Parathyroid adenoma (tissue), 2 donors: ENCODE results near the gene ABLIM2.

ENCODE experiments used
- H2AFZ ChIP-seq: fragments of 300-600 bp; sonication (generic); one replicate; pipeline ENCODE4 v1.7.0; 2017; ENCODE audit warnings: antibody characterized with exemption, mild to moderate bottlenecking
- H3K27ac ChIP-seq: fragments of 300-600 bp; sonication (generic); one replicate; pipeline ENCODE4 v1.7.0; 2017
- H3K27me3 ChIP-seq: fragments of 300-600 bp; sonication (generic); one replicate; pipeline ENCODE4 v1.7.0; 2017; ENCODE audit warnings: low read length; ENCODE audit not compliant: control insufficient read depth, insufficient read depth
- H3K36me3 ChIP-seq: fragments of 300-600 bp; sonication (generic); one replicate; pipeline ENCODE4 v1.7.0; 2017; ENCODE audit warnings: low read length; ENCODE audit not compliant: control insufficient read depth, insufficient read depth
- H3K4me1 ChIP-seq: fragments of 300-600 bp; sonication (generic); one replicate; pipeline ENCODE4 v1.7.0; 2017; ENCODE audit warnings: control low read depth
- H3K4me2 ChIP-seq: fragments of 300-600 bp; sonication (generic); one replicate; pipeline ENCODE4 v1.7.0; 2017; ENCODE audit warnings: low read length
- H3K4me3 ChIP-seq: fragments of 300-600 bp; sonication (generic); one replicate; pipeline ENCODE4 v1.7.0; 2017; ENCODE audit warnings: low read depth, low read length
- H3K79me2 ChIP-seq: fragments of 300-600 bp; sonication (generic); one replicate; pipeline ENCODE4 v1.7.0; 2017; ENCODE audit warnings: control low read depth
- H3K9ac ChIP-seq: fragments of 300-600 bp; sonication (generic); one replicate; pipeline ENCODE4 v1.7.0; 2017; ENCODE audit warnings: mild to moderate bottlenecking
- H3K9me3 ChIP-seq: fragments of 300-600 bp; sonication (generic); one replicate; pipeline ENCODE4 v1.7.0; 2017; ENCODE audit warnings: low read length; ENCODE audit not compliant: control insufficient read depth
- TF ChIP-seq, protein P1 (sequence below): fragments of 300-600 bp; sonication (generic); IDR thresholded peaks from one replicate; pipeline ENCODE4 v1.7.0; 2017; ENCODE audit warnings: antibody characterized with exemption, mild to moderate bottlenecking
- donor health status: primary hyperparathyroidism.

Gene ABLIM2

DNA sequence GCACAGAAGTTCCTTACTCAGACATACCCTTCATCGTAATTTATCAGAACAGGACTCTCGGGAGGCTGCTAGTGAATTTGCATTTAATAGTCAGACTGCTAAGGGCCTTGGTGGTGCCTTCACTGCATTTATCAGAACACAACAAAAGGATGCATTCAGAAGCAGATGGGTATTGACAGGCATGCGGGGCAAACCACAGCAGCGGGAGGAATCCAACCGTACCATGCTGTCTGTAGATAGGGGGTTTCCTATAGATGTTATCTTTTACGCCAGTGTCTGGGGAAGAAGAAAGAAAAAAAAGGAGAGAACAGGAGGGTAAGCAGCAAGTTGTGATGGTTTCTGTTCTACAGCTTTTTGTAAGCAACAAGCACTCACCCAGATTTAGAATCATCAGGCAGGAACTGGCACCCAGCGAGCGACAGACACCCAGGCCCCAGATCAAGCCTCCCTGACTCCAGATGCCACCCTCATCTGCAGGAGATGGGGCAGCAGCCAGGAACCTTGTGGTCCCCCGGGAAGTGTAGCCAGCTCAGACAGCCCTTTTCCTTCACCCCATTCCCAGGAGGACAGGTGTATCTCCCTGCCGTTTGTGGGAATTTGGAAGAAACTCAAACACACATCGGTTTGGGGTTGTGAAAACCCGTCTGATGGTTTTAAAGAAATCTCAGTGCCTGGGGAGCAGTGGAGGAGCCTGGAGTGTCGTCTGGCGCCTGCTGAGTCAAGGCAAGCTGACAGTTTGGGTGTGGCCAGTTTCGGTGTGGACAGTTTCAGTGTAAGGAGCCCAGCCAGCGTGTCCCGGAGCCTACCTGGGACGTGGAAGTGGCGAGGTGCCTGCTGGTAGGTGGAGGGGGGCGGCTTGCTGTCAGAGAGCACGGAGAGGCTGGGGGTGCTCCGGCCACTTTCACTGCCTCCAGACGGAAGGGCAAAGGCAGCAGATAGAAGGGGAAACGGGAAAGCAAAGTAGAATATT, 138.9 kb downstream of the ABLIM2 start:
- no peak overlapping the region for H3K4me2 ChIP-seq
- H3K9me3 ChIP-seq, result no peaks in the 10 kb centered on the region
- H3K27ac ChIP-seq, result no peak overlapping the region
- no peak overlapping the region for H3K4me3 ChIP-seq
- TF ChIP-seq, protein P1, sequence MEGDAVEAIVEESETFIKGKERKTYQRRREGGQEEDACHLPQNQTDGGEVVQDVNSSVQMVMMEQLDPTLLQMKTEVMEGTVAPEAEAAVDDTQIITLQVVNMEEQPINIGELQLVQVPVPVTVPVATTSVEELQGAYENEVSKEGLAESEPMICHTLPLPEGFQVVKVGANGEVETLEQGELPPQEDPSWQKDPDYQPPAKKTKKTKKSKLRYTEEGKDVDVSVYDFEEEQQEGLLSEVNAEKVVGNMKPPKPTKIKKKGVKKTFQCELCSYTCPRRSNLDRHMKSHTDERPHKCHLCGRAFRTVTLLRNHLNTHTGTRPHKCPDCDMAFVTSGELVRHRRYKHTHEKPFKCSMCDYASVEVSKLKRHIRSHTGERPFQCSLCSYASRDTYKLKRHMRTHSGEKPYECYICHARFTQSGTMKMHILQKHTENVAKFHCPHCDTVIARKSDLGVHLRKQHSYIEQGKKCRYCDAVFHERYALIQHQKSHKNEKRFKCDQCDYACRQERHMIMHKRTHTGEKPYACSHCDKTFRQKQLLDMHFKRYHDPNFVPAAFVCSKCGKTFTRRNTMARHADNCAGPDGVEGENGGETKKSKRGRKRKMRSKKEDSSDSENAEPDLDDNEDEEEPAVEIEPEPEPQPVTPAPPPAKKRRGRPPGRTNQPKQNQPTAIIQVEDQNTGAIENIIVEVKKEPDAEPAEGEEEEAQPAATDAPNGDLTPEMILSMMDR, result no peak
- H3K27me3 ChIP-seq, result no peaks in the 10 kb centered on the region
- no peaks in the 10 kb centered on the region for H3K79me2 ChIP-seq
- no peaks in the 10 kb centered on the region for H3K4me1 ChIP-seq
- no peaks in the 10 kb centered on the region for H3K36me3 ChIP-seq
- no peak overlapping the region for H3K9ac ChIP-seq
- H2AFZ ChIP-seq, result no peak overlapping the region

DNA sequence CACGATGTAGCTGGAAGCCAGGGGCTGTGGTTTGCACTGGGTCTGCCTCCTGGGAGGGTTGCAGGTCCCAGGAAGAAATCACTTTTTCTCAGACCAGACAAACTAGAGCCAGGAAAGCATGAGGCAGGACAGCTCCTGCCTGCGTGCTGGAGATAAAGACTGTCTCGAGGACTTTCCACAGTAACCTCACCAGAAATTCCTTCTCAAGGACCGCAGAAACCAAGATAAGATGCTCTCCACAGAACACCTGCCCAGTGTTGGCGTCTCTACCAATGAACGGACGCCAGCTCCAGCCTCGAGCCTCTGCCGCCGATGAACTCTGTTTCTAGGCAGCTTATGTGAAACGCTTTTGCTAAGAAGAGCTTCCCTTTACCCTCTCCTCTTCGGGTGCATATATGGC, 142.1 kb downstream of the ABLIM2 start:
- no peaks in the 10 kb centered on the region for H3K36me3 ChIP-seq
- no peak overlapping the region for H3K9ac ChIP-seq
- H3K27me3 ChIP-seq, result no peaks in the 10 kb centered on the region
- no peaks in the 10 kb centered on the region for H3K4me1 ChIP-seq
- no peak overlapping the region for H3K4me3 ChIP-seq
- TF ChIP-seq, protein P1, result no peak
- no peak overlapping the region for H2AFZ ChIP-seq
- H3K79me2 ChIP-seq, result no peaks in the 10 kb centered on the region
- H3K9me3 ChIP-seq, result no peaks in the 10 kb centered on the region
- no peak overlapping the region for H3K27ac ChIP-seq
- H3K4me2 ChIP-seq, result no peak overlapping the region

DNA sequence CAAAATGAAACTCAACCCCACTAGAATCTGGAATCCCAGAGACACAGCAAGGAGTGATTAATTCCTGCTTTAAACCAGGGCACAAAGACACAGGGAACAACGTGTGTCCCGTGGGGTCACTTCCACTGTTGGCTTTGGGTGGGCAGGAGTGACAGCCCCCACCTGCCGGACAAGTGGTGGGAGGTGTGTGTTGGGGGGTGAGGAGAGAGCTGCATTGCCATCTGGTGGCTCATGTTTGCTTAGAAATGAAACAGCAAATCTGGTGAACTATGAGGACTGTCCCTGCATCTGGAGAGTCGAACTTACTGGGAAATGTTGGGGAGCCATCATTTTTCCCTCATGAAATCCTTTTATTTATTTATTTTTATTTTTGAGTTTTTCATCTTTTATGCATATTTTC, 143.1 kb downstream of the ABLIM2 start:
- no peak overlapping the region for H3K27ac ChIP-seq
- TF ChIP-seq, protein P1, result no peak
- H3K4me2 ChIP-seq, result no peak overlapping the region
- no peaks in the 10 kb centered on the region for H3K36me3 ChIP-seq
- H3K4me3 ChIP-seq, result no peak overlapping the region
- no peak overlapping the region for H3K9ac ChIP-seq
- no peaks in the 10 kb centered on the region for H3K4me1 ChIP-seq
- no peak overlapping the region for H2AFZ ChIP-seq
- H3K9me3 ChIP-seq, result no peaks in the 10 kb centered on the region
- H3K27me3 ChIP-seq, result no peaks in the 10 kb centered on the region
- H3K79me2 ChIP-seq, result no peaks in the 10 kb centered on the region

DNA sequence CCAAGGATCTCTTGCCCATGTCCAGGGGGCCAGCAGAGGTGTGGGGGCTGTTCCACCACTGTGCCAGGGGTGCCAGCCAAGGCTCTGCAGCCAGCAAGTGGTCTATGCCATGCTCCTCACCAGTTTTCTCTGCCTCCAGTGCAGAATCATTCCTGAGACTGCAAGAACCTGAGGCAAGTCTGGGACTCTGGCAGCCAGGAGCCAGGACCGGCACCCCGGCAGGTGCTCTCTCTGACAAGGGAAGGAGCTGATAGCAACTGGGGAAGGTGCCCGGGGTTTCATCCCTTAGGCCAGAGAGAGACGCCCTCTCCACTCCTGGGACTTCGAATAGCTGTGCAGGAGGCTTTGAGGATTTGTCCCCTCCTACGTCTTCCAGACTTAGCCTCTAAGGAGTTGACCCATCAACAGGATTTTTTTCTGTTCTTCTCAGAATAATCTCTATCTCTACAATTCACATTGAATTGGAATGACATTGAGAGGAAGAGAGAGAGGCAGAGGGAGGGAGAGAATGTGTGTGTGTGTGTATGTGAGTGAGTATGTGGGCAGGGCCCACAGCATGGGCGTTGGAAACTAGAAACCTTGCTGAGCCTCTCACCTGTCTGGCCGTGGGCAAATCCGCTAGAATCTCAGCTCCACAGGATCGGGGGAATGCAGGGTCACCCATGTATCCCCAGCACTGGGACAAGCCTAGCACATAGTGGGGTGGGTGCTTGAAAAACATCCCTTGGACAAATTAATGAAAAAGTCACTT, 144.5 kb downstream of the ABLIM2 start:
- Histone ChIP-seq H3K9ac (no peak overlapping the region), H3K27me3 (no peaks in the 10 kb centered on the region), H3K4me2 (no peak overlapping the region), H2AFZ (no peak overlapping the region), H3K79me2 (no peaks in the 10 kb centered on the region), H3K4me3 (no peak overlapping the region), H3K36me3 (no peaks in the 10 kb centered on the region), H3K27ac (no peak overlapping the region), H3K9me3 (no peaks in the 10 kb centered on the region), H3K4me1 (no peaks in the 10 kb centered on the region)
- TF ChIP-seq, protein P1, result no peak
